Activated gamma-delta T cell treated with anti-CD3 and anti-CD28 coated beads, Interleukin-2, amount 50 U/mL, for 16 hours (primary cell): ENCODE measurements around the gene DSG3.

Source experiments
- DNase-seq: peaks from one replicate; pipeline ENCODE4 v3.0.0-alpha.2; 2020; ENCODE audit warnings: low read depth

DSG3 gene

GRCh38 chr18:31516437-31516836, 68.9 kb downstream of the DSG3 start:
- DNase-seq = no peak

GRCh38 chr18:31526374-31526773, 78.8 kb downstream of the DSG3 start:
- no peak for DNase-seq
